ENCODE results near the gene FADS1.
A peak's percentile ranks its signal among the peaks of the same experiment; 100 is the strongest.

The FADS1 gene

GRCh38 chr11:61832754-61833153 is 16.0 kb upstream of the FADS1 start:
- H3K4me3 ChIP-seq (ENCODE audit: low read depth, low read length): no peak overlapping the region
- in situ Hi-C loops (cut with HindIII; ENCODE audit: low sequenced_read_pairs): no loop called here
- no peak for TF ChIP-seq CTCF (IDR thresholded peaks at IDR 0.05; ENCODE audit: low read depth, low read length)

GRCh38 chr11:61832207-61832606 is 15.4 kb upstream of the FADS1 start:
- DNase-seq (ENCODE audit: low read depth, low spot score): no peak
- TF ChIP-seq CTCF (IDR thresholded peaks at IDR 0.05; ENCODE audit: low read depth, low read length): no peak
- in situ Hi-C loops (cut with HindIII; ENCODE audit: low sequenced_read_pairs): no loop called here
- no peak overlapping the region for H3K4me3 ChIP-seq (ENCODE audit: low read depth, low read length)

More at GRCh38 chr11:61832754-61833153, 16.0 kb upstream of the FADS1 start:
- DNase-seq (ENCODE audit: low read depth, low spot score): no peak

GRCh38 chr11:61830237-61831105 is 13.7 kb upstream of the FADS1 start:
- H3K4me3 ChIP-seq (ENCODE audit: low read depth, low read length): peak overlapping the region; percentile 83
- TF ChIP-seq CTCF (IDR thresholded peaks at IDR 0.05; ENCODE audit: low read depth, low read length): no peak
- DNase-seq (ENCODE audit: low read depth, low spot score): no peak
- in situ Hi-C loops (cut with HindIII; ENCODE audit: low sequenced_read_pairs): no loop called here

- no peak for DNase-seq (ENCODE audit: low read depth, low spot score)
- no peak for TF ChIP-seq CTCF (IDR thresholded peaks at IDR 0.05; ENCODE audit: low read depth, low read length)
- peak overlapping the region; percentile 83 for H3K4me3 ChIP-seq (ENCODE audit: low read depth, low read length)
- in situ Hi-C loops (cut with HindIII; ENCODE audit: low sequenced_read_pairs): no loop called here
Observed at GRCh38 chr11:61829806-61830205, 13.0 kb upstream of the FADS1 start.

- peak overlapping the region; percentile 83 for H3K4me3 ChIP-seq (ENCODE audit: low read depth, low read length)
- peak; percentile 27 for DNase-seq (ENCODE audit: low read depth, low spot score)
- peak; percentile 68 for TF ChIP-seq CTCF (IDR thresholded peaks at IDR 0.05; ENCODE audit: low read depth, low read length)
- in situ Hi-C loops (cut with HindIII; ENCODE audit: low sequenced_read_pairs): no loop called here
Observed at GRCh38 chr11:61828629-61829407, 12.0 kb upstream of the FADS1 start.

GRCh38 chr11:61828379-61828628 is 11.5 kb upstream of the FADS1 start:
- TF ChIP-seq CTCF (IDR thresholded peaks at IDR 0.05; ENCODE audit: low read depth, low read length): no peak
- no peak for DNase-seq (ENCODE audit: low read depth, low spot score)
- peak overlapping the region; percentile 83 for H3K4me3 ChIP-seq (ENCODE audit: low read depth, low read length)
- in situ Hi-C loops (cut with HindIII; ENCODE audit: low sequenced_read_pairs): no loop called here
